Right lung (tissue), 5 donors: Measurements from ENCODE around the gene SMIM43. TPM values are rescaled to one million over a fixed set of nuclear protein-coding genes. Genes with fewer than 3 reads are reported as not detected.
"Not testable (repeated sequence)": the region's sequence is repeated elsewhere in the genome, so short reads cannot be mapped to it uniquely, and the experiment has no call there.

Source experiments
- DNase-seq, 2 donors: peaks; one replicate each; pipeline ENCODE4 v3.0.0-alpha.2; 2013
- polyA plus RNA-seq, 5 donors: library from polyadenylated mRNA; unstranded; fragments of 120-200 nt; gene quantifications; one replicate each; pipeline versions ENCODE4 v1.2.1 to v1.2.3, GENCODE V29; 2013; ENCODE audit warnings: inconsistent platforms in 1 of 5, low replicate concordance in 1 of 5; ENCODE audit not compliant: insufficient read length in 5 of 5, insufficient read depth in 1 of 5

The SMIM43 gene
- polyA plus RNA-seq, 5 donors, result 16.5 to 22.3 (median 17.7) TPM

GRCh38 chr4:121737846-121738554 is 27.0 kb downstream of the SMIM43 start:
- no peak for DNase-seq

DNA sequence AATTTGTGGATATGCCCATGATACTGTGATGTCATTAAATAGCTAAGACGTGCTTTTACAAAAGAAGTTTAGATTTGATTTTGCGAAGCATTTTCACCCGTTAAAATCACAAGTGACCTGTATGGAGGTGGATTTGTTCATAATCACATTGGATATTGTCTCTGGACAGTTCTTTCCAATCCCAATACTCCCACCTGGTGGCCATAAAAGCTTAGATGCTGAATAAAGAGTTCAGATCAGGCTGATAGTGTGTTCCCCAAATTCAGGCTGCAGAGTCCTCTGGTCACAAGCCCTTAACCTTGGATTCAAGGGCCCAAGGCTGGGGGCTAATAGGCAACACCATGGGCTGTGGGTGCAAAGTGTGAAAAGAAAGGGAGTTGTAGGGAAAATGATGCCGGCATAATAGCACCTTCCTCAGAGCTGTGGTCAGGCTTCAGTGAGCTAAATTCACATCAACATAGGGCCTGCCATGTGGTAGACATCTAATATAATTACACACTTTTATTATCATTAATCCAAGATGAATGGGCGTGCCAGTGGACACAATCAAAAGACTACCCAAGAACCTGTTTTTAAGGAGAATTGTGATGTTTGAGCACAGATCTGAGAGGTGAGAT is 28.1 kb downstream of the SMIM43 start:
- DNase-seq, result no peak

DNA sequence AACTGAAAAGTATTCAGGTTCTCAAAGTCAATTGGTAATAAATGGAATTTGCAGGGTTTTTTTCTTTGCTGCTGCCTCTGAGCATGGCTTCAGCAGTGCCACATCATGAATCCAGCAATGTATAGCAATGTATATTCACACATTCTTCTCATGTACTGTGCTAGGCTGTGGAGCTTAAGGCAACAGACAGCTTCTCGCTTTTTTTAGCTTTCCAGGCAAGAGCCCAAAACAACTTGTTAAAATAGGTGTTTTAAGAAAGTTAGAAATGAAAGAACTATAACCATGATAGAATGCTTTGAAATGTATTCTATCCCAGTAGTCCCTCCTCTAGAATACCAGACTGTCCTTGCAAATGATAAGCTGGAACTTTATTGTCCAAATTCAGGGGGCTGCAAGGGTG is 30.4 kb downstream of the SMIM43 start:
- DNase-seq, result no peak

DNA sequence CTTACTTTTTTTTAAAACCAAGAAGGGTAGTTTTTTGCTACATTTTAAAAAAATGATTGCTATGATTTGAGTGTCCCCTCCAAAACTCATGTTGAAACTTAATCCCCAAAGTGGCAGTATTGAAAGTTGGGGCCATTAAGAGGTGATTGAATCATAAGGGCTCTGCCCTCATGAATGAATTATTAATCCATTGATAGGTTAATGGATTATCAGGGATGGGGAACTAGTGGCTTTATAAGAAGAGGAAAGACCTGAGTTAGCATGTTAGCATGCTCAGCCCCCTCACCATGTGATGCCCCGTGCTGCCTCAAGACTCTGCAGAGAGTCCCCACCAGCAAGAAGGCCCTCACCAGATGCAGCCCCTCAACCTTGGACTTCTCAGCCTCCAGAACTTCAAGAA is 31.0 kb downstream of the SMIM43 start:
- DNase-seq, result no peak

GRCh38 chr4:121729753-121730152 is 35.2 kb downstream of the SMIM43 start:
- DNase-seq, result not testable (repeated sequence)

DNA sequence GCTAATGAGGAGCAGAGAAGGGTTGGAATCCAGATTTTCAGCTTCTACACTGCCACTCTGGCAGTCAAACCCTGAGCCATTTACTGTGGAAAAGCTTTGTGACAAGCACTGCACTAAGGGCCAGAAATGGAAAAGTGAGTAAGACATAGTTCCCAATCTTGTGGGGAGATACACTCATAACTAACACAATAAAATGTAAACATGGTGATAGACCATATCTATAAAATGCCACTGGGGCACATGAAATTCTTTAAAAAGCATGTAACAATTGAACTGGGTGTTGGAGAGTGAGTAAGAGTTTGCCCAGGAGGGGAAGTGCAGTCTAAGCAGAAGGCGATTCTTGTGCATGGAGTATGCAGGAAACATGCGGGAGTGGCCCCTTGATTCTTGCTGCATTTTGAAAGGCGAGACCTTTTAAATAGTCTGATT is 36.2 kb downstream of the SMIM43 start:
- DNase-seq, result no peak

GRCh38 chr4:121728066-121728465 is 36.9 kb downstream of the SMIM43 start:
- DNase-seq, result no peak

DNA sequence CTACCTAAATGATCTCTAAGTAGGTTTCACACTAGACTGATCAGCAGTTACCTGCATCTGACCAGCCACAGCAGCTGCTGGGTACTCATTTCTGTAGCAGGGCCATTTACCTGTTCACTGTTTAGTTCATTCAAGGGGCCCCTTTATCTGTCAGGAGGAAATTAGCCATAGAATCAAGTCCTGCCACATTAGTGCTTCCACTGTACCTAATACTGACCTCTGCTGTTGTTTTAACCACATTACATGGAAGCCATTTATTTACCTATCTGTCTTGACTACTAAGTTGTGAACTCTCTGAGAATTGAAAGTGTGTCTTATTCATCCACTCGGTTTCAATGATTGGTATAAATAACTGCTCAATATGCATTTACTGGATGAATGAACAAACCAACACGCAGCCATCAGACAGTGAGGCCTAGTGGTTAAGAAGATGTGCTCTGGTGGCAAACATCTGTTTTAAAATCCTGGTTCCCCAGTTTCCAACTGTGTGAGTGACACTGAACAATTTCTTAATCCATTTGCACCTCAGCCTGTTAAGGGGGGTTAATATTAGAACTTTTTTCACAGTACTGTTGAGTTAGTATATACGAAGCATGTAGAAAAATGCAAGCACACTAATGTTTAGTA is 38.2 kb downstream of the SMIM43 start:
- no peak for DNase-seq

GRCh38 chr4:121724671-121725070 is 40.3 kb downstream of the SMIM43 start:
- DNase-seq, result no peak

DNA sequence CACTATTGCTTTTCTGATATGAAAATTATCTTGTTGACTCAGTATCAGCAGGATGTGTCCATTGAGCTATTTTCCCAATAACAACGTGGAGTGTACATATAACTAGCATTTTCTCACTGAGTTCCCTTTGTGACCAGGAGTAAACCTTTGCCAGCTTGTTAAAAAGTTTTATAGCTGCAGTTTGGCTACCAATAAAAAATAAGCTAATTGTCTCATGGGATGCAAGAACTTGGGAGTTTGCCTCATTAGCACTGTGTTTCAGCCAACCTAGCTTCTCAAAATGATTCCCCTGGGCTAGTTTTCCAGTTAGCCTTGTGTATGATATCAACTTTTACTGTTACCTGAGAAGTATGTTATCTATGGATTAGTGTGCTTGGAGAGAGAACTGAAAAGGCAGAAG is 43.3 kb downstream of the SMIM43 start:
- DNase-seq, result no peak

- DNase-seq, result no peak
These were observed 44.9 kb downstream of the SMIM43 start for GRCh38 chr4:121720109-121720508.

DNA sequence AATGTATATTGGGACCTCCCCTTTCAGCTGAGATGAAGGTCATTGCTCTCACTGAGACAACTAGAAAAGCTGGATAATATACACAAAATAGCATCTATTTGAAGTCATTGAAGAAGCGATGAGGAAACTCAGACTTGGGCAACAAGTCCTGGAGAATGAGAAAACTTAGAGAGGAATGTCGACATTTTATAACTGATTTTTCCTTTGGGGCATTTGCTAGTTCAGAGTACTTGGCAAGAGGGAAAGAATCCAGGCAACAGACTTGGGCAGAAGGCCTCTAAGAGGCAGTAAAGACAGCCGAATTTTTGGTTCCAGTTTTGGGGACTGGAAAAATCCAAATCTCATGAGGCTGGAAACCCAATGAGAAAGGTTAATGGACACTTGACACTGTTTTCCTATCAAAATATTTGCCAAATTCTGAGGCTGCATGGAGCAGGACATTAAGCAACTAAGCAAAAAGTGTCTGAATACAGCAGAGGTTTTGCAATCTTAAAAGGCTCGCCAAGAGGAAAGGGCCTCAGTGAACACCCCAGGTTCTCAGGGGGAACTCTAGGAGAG is 47.2 kb downstream of the SMIM43 start:
- no peak for DNase-seq

DNA sequence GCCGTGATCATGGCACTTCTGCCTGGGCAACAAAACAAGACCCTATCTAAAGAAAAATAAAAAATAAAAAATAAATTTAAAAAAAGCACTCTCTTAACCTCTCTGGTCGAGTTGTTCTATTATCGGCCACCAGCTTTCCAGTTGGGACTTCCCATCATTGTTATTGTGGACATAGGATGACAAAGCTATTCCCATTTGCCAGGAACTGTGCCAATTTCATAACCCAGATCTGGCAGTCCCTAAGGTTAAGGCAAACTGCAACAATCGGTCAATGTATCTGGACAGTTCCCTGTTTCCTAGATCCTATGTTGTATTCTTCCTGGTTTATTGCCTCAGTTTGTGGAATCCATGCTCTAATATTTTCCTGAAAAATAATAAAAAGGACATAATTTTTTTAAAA is 50.4 kb downstream of the SMIM43 start:
- no peak for DNase-seq

GRCh38 chr4:121712783-121713182 is 52.2 kb downstream of the SMIM43 start:
- no peak for DNase-seq

- no peak for DNase-seq
These were observed 52.8 kb downstream of the SMIM43 start for GRCh38 chr4:121712001-121712651.

DNA sequence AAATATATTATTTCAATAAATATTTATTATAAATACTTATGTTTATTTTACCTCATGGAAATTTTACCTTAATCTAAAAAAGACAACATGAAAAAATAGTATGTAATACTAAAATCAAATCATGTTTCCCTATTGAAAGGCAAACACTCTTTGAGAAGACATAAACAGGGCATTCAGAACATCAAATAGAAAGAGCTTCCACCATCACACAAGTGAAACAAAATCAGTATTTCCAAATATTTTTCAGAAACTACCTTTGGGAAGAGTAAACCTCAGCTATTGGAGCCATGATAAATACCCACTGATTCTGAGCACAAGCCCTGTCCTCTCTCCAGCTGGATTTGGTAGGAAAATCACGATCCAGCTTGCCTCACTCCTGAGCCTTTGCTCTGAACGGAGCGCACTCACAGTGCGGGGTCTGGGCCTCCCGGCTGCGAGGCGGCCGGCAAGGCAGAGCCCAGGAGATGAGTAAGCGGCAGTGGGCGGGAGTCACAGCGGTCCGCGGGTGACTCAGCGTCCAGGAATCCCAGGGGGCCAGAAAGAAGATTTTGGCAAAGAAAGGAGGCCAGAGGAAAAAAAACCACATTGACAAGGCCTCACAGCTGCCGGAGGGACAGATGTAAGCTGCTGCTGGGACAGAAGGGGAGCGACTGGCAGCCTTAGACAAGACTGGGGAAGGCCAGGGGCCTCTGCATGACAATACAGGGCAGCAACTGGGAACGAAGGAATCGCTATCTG is 53.5 kb downstream of the SMIM43 start:
- DNase-seq, result peak; percentile 81 to 85

GRCh38 chr4:121709766-121710405 is 55.1 kb downstream of the SMIM43 start:
- no peak for DNase-seq
